HepG2 (cell line): ENCODE results near the gene PLBD1. TPM values are rescaled to one million over a fixed set of nuclear protein-coding genes. Genes with fewer than 3 reads are reported as not detected.

ENCODE experiments used
- ATAC-seq: fragments of 200-7000 bp; cut with Tn5 transposase; 3 replicates; pipeline ENCODE4 v1.9.1; 2020; ENCODE audit warnings: mild to moderate bottlenecking, moderate library complexity
- BruUV-seq: library from RNA; stranded (reverse); fragments of 400-500 nt; replicated peaks from 2 replicates; lab custom pipeline; 2021; lab: Mats Ljungman, UMichigan
- CTCF ChIA-PET: fragments of 300-600 bp; formaldehyde crosslinking; extraction: SDS; loops from one replicate; lab custom pipeline; 2021; ENCODE audit warnings: low total read pairs, inconsistent platforms, low intra/inter-chr PET ratio; lab: Yijun Ruan, JAX
- POLR2A ChIA-PET: fragments of 350-600 bp; sonication (Branson Sonifier 250); formaldehyde crosslinking; loops from one replicate; lab custom pipeline; 2020; ENCODE audit warnings: antibody characterized with exemption, inconsistent platforms; lab: Yijun Ruan, JAX
- DNase-seq: peaks from one replicate; pipeline ENCODE4 v3.0.0-alpha.2; 2015; ENCODE audit warnings: low spot score
- FAIRE-seq: peaks from 3 replicates; lab custom pipeline; 2011; peaks lifted over from hg19 to GRCh38; lab: Jason Lieb, UNC
- H2AFZ ChIP-seq: one replicate; pipeline ENCODE4 v1.6.1; 2011; ENCODE audit warnings: low read length, inconsistent platforms
- H3K27ac ChIP-seq: fragments of 300-600 bp; 3 replicates; pipeline ENCODE4 v1.8.0; 2011; ENCODE audit warnings: mixed run types, mild to moderate bottlenecking, mixed read lengths, low read length, inconsistent platforms; ENCODE audit not compliant: insufficient read depth; ENCODE audit errors: extremely low read length
- H3K27me3 ChIP-seq, 2 experiments: fragments of 200-600 bp in 1 of 2; 2 replicates in 1 of 2; 3 replicates in 1 of 2; pipeline versions ENCODE4 v1.6.0 to v1.8.0; 2011; ENCODE audit warnings: low read length in 2 of 2, mild to moderate bottlenecking in 2 of 2, moderate library complexity in 2 of 2, inconsistent platforms in 1 of 2; ENCODE audit not compliant: insufficient read depth in 2 of 2, control insufficient read depth in 1 of 2
- H3K36me3 ChIP-seq, 2 experiments: fragments of 200-600 bp in 1 of 2; replicated peaks in 1 of 2; 2 replicates in 1 of 2; 3 replicates in 1 of 2; pipeline versions ENCODE4 v1.5.1 to v1.8.0; 2011; ENCODE audit warnings: low read length in 2 of 2, inconsistent platforms in 1 of 2; ENCODE audit not compliant: insufficient read depth in 2 of 2, control insufficient read depth in 1 of 2
- H3K4me1 ChIP-seq: 2 replicates; pipeline ENCODE4 v1.5.1; 2012; ENCODE audit warnings: low read length, inconsistent platforms; ENCODE audit not compliant: insufficient read depth
- H3K4me2 ChIP-seq: 2 replicates; pipeline ENCODE4 v1.6.0; 2011; ENCODE audit warnings: low read depth, low read length, inconsistent platforms
- H3K4me3 ChIP-seq, 3 experiments: fragments of 200-600 bp in 1 of 3; sonication (generic), shearing (Covaris generic) in 1 of 3; replicated peaks in 1 of 3; 2 replicates each; pipeline ENCODE4 v1.5.1; 2011 to 2016; ENCODE audit warnings: low read length in 3 of 3, inconsistent platforms in 2 of 3, low read depth in 2 of 3, mild to moderate bottlenecking in 2 of 3, control low read depth in 1 of 3, mixed read lengths in 1 of 3; ENCODE audit not compliant: insufficient read depth in 1 of 3
- H3K79me2 ChIP-seq: one replicate; pipeline ENCODE4 v1.6.1; 2011; ENCODE audit warnings: low read length, inconsistent platforms; ENCODE audit not compliant: insufficient read depth
- H3K9ac ChIP-seq: 2 replicates; pipeline ENCODE4 v1.6.0; 2011; ENCODE audit warnings: mild to moderate bottlenecking, low read depth, low read length, inconsistent platforms; ENCODE audit not compliant: insufficient read depth
- H3K9me3 ChIP-seq: 2 replicates; pipeline ENCODE4 v1.5.1; 2012; ENCODE audit warnings: mild to moderate bottlenecking, low read length
- H4K20me1 ChIP-seq: 2 replicates; pipeline ENCODE4 v1.6.0; 2011; ENCODE audit warnings: inconsistent platforms, mild to moderate bottlenecking, low read length, moderate library complexity; ENCODE audit not compliant: insufficient read depth
- ARID5B ChIP-seq: IDR thresholded peaks from 2 replicates; pipeline ENCODE4 v1.4.0; 2020; ENCODE audit warnings: mild to moderate bottlenecking, missing genetic modification reagents
- GPN1 ChIP-seq: sonication (generic); formaldehyde crosslinking; IDR thresholded peaks from 2 replicates; pipeline ENCODE4 v1.5.1; 2020; ENCODE audit warnings: missing genetic modification reagents, borderline replicate concordance
- KAT2B ChIP-seq: fragments of 150-350 bp; IDR thresholded peaks from 2 replicates; pipeline ENCODE4 v1.6.1; 2014; ENCODE audit warnings: low read depth, low read length, borderline replicate concordance
- PAWR ChIP-seq: sonication (generic); formaldehyde crosslinking; IDR thresholded peaks from 2 replicates; pipeline ENCODE4 v1.4.0; 2020; ENCODE audit warnings: missing genetic modification reagents, mild to moderate bottlenecking, borderline replicate concordance
- PHF5A ChIP-seq: IDR thresholded peaks from one replicate; pipeline ENCODE4 v1.6.1; 2018; ENCODE audit warnings: low read depth, missing genetic modification reagents; ENCODE audit not compliant: unreplicated experiment
- RAD21 ChIP-seq: fragments of 450-650 bp; formaldehyde crosslinking; IDR thresholded peaks from 2 replicates; pipeline ENCODE4 v1.5.0; 2020; ENCODE audit warnings: mild to moderate bottlenecking
- SOX13 ChIP-seq, 3 experiments: fragments of 450-650 bp in 1 of 3; sonication (generic) in 1 of 3; formaldehyde crosslinking in 1 of 3; IDR thresholded peaks in 2 of 3; conservative IDR thresholded peaks in 1 of 3; 2 replicates each; pipeline versions ENCODE4 v1.5.0 to v1.6.1; 2016 to 2020; ENCODE audit warnings: antibody characterized with exemption in 1 of 3, mild to moderate bottlenecking in 1 of 3, missing compliant biosample characterization in 1 of 3, missing genetic modification reagents in 1 of 3, moderate library complexity in 1 of 3
- ZFP36 ChIP-seq: fragments of 150-350 bp; IDR thresholded peaks from 2 replicates; pipeline ENCODE4 v1.6.1; 2018; ENCODE audit warnings: borderline replicate concordance, low read length, low read depth; ENCODE audit not compliant: partially characterized antibody
- ZKSCAN8 ChIP-seq: IDR thresholded peaks from 2 replicates; pipeline ENCODE4 v1.6.1; 2016; ENCODE audit warnings: borderline replicate concordance, missing genetic modification reagents, missing compliant biosample characterization
- ZNF142 ChIP-seq: sonication (generic); formaldehyde crosslinking; IDR thresholded peaks from 2 replicates; pipeline ENCODE4 v1.4.0; 2020; ENCODE audit warnings: missing genetic modification reagents
- ZNF143 ChIP-seq: sonication (generic); formaldehyde crosslinking; IDR thresholded peaks from 2 replicates; pipeline ENCODE4 v1.4.0; 2020; ENCODE audit warnings: missing genetic modification reagents
- ZNF30 ChIP-seq: sonication (generic); formaldehyde crosslinking; IDR thresholded peaks from 2 replicates; pipeline ENCODE4 v1.5.0; 2020; ENCODE audit warnings: mild to moderate bottlenecking, missing genetic modification reagents
- ZNF441 ChIP-seq: sonication (generic); formaldehyde crosslinking; IDR thresholded peaks from 2 replicates; pipeline ENCODE4 v1.7.0; 2021; ENCODE audit warnings: missing genetic modification reagents, borderline replicate concordance
- ZNF564 ChIP-seq: sonication (generic); formaldehyde crosslinking; IDR thresholded peaks from 2 replicates; pipeline ENCODE4 v1.8.1; 2023; ENCODE audit warnings: mild to moderate bottlenecking, missing genetic modification reagents
- ZNF607 ChIP-seq: sonication (generic); formaldehyde crosslinking; IDR thresholded peaks from 2 replicates; pipeline ENCODE4 v1.5.1; 2020; ENCODE audit warnings: missing genetic modification reagents, mild to moderate bottlenecking, borderline replicate concordance
- ZSCAN30 ChIP-seq: sonication (generic); formaldehyde crosslinking; IDR thresholded peaks from 2 replicates; pipeline ENCODE4 v1.5.0; 2020; ENCODE audit warnings: mild to moderate bottlenecking, missing genetic modification reagents
- WGBS: methylation state at CpG from one replicate; pipeline ENCODE4 v1.1.6; 2017; ENCODE audit warnings: low lambda C conversion rate; 5-methylcytosine and 5-hydroxymethylcytosine counted together
- in situ Hi-C: cut with HindIII; loops from 2 replicates; pipeline ENCODE4 v1.10.0; 2017; ENCODE audit warnings: low pct_unique_long_range_greater_than_20kb; ENCODE audit not compliant: extremely low pct_ligation_motif_present
- intact Hi-C: fragments of 100-400 bp; cut with micrococcal nuclease; formaldehyde crosslinking; loops from one replicate; pipeline ENCODE4 v1.10.0; 2022; ENCODE audit not compliant: unreplicated experiment
- polyA plus RNA-seq, 8 experiments: library from polyadenylated mRNA; depleted of rRNA in 3 of 8; stranded (reverse) in 7 of 8; unstranded in 1 of 8; fragments of >200 nt; fragmentation: Illumina TruSeq in 4 of 8; extraction: Trizol in 4 of 8; gene quantifications; 2 replicates each; pipeline versions ENCODE4 v1.2.1 to v1.2.3, GENCODE V29; 2011 to 2016; ENCODE audit warnings: low read depth in 4 of 8, missing spikeins in 1 of 8, mixed read lengths in 1 of 8; ENCODE audit not compliant: insufficient read depth in 1 of 8
- total RNA-seq, 5 experiments: library from RNA; depleted of rRNA; stranded (reverse); fragments of >200 nt; fragmentation: Illumina TruSeq; extraction: Trizol; gene quantifications; 2 replicates each; pipeline ENCODE4 v1.2.3, GENCODE V29; 2016; ENCODE audit warnings: low read depth in 1 of 5

PLBD1 gene
- total and polyA plus RNA-seq, 2 of the 13 experiments (the other 11 are each of a cell fraction or from before 2014, with no cell fraction given): not detected

GRCh38 chr12:14495326-14495725, 72.4 kb downstream of the PLBD1 start:
- in situ Hi-C loops (no loop called here), intact Hi-C loops (no loop called here)
- H3K4me3 ChIP-seq: no peak overlapping the region
- no peak for FAIRE-seq
- no peak overlapping the region for H3K9ac ChIP-seq
- BruUV-seq: no TSS peak
- ATAC-seq: no peak
- H4K20me1 ChIP-seq: no peaks in the 10 kb centered on the region
- H3K9me3 ChIP-seq: no peaks in the 10 kb centered on the region
- no peak overlapping the region for H2AFZ ChIP-seq
- POLR2A ChIA-PET: no interaction called here
- no peaks in the 10 kb centered on the region for H3K79me2 ChIP-seq
- H3K4me1 ChIP-seq: no peaks in the 10 kb centered on the region
- H3K4me2 ChIP-seq: no peak overlapping the region
- H3K27ac ChIP-seq: no peak overlapping the region
- WGBS: 76% methylated on average over 2 of the region's 2 CpGs
- DNase-seq: no peak
- H3K27me3 ChIP-seq: no peaks in the 10 kb centered on the region
- peaks cover 3 to 4% of the 10 kb centered on the region in 2 experiments; a peak in 2 of 5 replicates for H3K36me3 ChIP-seq
- CTCF ChIA-PET: no interaction called here
- TF ChIP-seq RAD21 (CRISPR knock-in tag) (no peak), ZNF564 (CRISPR knock-in tag) (no peak), ZNF142 (CRISPR knock-in tag) (no peak), ZNF30 (CRISPR knock-in tag) (no peak), ZKSCAN8 (no peak), ARID5B (CRISPR knock-in tag) (no peak), GPN1 (no peak), PAWR (CRISPR knock-in tag) (no peak), PHF5A (CRISPR knock-in tag) (no peak), ZFP36 (no peak), SOX13 (IDR thresholded peaks at IDR 0.05) (no peak), SOX13 (CRISPR knock-in tag; conservative IDR thresholded peaks at IDR 0.05 in 1 of 2, IDR thresholded peaks at IDR 0.05 in 1 of 2) (no peak), ZNF607 (no peak), ZNF143 (CRISPR knock-in tag) (no peak), KAT2B (no peak), ZNF441 (CRISPR knock-in tag) (no peak), ZSCAN30 (CRISPR knock-in tag) (no peak)
